Astrocyte of the hippocampus (primary cell): Measurements from ENCODE around the gene SRRM4.

Experiments
- DNase-seq: peaks from one replicate; pipeline ENCODE4 v3.0.0; 2011; ENCODE audit warnings: low read depth, low spot score

Gene SRRM4

DNA sequence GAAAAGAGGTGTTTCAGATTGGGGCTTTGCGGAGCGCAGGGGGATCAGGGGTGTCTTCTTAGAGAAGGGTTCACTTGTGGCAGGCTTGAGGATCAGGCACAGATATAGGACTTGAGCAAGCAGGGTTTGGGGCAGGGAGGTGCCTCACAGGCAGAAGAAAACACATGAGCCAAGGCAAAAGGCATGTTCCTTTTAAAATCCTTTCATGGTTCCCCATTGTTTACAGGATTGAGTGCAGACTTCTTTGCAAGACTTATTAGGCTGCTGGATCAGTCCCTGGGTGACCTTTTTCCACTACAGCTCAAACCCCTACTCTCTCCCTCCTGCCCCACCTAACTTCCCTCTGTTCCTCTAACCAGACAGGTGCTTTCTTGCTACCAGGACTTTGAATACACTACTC lies 217.1 kb downstream of the SRRM4 start:
- no peak for DNase-seq

DNA sequence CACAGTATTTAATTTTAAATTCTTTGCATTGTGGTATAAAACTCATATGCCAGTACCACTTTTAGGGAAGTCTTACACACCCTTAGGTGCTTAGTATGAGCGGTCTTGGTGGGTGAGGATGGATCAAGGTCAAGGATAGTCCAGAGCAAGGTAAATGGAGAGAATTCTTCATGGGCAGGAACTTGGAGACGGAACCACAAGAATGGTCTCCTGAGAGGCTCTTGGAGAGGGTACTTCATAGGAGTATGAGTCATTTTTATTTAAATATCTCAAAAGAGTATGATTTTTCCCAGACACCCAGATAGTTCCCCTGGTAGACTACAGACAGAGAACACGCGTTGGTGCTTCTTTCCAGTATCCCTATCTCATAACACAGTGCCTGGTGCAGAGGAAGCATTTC lies 219.3 kb downstream of the SRRM4 start:
- DNase-seq: no peak

DNA sequence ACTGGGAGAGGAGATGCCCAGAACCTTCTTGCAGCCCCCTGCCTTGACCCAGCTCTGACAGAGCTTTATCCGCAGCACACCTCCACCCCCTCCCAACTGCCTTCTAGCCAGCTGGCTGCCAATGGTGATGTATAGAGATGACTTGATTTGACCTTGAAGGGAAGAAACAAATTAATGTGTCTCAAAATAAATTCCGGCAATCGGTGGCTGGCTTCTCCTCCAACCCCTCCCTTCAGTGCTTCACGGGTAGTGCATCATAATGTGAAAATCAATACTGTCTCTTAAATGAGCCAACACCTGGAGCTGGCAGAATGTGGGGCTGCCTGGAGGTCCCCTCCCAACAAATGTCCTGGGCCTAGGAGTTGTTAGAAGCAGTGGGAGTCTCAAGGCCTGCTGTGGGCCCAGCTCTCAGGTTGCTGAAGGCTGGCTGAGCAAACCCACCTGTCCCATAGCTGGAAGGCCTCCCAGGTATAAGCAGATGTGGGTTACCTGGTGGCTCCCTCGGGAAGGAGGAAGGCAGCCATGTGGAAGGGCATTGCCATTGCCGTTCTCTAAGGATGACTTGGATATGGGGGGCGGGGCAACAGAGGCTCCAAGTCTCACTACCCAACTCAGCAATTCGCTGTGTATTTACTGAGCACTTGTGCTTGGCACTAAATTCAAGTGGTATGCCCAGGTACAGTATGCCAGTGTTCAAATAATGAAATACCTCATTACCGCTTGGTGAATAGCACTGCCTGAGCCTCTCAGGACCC lies 220.6 kb downstream of the SRRM4 start:
- DNase-seq: no peak

DNA sequence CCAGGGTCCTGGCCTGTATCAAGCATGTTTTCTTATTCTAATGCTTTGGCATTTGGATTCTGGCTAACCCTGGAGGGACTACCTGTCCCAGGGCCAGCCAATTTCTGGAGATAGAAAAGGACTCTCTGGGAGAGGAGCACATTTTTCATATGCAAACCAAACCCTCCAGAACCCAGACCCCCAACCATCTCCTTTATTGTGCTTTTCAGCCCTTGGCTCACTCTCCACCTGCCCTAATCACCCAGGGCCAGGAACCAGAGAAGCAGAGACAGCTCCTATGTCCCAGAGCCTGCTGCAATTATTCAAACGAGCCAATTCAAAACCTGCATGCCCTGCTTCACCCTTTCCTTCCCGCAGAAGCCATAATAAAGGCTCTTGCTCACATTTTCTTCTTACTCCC lies 221.2 kb downstream of the SRRM4 start:
- DNase-seq: no peak

DNA sequence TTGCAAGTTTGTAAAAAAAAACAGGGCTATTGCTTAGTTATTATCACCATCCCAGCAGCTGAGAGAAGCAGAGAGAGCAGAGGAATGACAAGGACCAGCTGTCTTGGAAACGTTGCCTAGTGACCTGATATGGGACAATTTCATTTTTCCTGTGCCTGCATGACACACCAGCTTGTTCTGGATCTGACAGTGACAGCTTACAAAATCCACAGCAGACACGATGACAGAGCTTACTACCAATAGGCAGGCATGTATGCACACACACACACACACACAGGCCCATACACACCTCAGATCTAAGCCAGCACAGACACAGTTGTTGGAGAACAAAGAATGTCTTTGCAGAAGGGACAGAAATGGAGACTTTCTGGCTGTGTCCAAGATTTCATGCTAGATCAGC lies 222.8 kb downstream of the SRRM4 start:
- no peak for DNase-seq

DNA sequence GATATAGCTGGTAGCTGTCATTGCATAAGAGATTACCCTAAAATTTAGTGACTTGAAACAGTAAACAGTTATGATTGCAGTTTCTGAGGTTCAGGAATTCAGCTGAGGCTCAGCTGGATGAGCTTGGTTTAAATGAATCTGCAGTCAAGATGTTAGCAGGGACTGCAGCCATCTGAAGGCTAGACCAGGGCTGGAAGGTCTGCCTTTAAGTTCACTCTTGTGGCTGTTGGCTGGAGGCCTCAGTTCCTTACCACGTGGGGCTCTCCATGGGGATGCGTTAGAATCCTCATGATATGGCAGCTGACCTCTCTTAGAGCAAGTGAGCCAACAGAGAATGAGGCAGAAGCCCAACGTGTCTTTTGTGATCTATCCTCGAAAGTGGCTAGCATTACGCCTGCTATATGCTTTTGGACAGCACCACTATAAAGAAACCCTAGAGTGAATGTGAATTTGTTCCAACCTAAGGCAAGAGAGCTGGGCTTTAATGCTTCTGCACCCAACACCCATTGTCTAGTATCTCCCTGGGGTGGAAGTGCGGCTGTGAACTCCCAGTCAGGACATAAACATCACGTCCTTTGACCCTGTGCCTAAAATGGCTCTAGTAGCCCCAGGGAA lies 223.4 kb downstream of the SRRM4 start:
- DNase-seq: no peak

- no peak for DNase-seq
Observed at GRCh38 chr12:119206348-119207062, 225.2 kb downstream of the SRRM4 start.

DNA sequence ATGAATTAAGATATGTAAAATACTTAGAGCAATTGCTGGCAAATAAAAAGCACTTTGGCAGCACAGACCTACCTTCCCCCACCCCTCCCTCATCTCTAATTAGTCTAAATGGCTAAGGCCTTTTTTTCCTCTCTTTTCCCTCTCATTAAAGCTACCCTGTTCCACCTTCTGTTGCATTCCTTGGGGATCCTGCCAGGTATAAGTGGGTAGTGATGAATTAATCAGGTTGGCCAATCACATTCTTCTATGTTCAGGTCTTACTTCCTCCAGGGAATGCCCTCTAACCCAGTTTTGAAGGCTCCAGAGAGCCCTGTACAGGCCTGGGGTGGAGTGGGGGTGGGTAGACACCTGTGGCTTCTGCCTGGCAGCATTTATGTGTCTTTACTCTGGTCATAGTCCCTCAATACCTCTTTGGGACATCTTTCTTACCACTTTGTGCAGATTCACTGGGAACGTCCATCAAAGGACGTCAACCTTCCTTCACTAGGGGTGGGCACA lies 225.8 kb downstream of the SRRM4 start:
- no peak for DNase-seq

DNA sequence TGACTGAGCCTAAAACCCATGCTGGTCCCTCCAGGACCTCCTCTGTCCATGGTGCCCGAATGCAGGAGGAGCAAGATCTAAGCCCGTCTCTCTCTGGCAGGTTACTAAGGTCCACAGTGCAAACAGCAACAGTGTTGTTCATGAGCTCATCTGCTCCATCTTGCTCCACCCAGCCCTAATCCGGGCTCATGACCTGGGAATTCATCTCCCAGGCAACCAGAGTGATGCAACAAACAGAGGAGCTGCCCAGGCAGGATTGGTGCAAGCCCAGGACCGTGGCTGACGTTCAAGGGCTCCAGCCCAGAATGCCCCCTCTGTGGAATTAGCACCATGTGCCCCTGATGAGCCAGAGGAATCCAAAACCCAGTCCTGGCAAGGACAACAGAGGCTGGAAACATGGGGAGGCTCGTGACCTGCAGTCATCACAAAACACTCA lies 227.3 kb downstream of the SRRM4 start:
- DNase-seq: no peak

DNA sequence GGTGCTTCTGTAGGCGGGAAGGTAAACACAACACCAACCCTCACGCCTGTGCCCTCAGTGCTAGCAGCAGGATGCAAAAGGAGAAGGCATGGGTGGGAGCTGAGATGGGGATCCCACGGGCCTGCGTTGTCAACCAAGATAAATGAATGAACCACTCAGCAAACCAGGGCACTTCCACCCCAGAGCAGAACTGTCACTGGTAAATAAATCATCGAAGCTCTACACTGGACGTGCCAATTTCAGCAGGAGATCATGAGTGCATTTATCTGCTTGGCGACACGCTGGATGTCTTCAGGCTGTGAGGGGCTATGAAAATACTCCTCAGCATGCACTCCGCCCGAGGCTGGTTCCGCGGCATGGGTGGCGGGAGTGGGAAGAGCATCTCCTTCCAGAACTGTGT lies 230.5 kb downstream of the SRRM4 start:
- DNase-seq: no peak
